ENCODE results near the gene TGM1.

The TGM1 gene

GRCh38 chr14:24296341-24297157 lies 33.6 kb upstream of the TGM1 start (continued):
- TF ChIP-seq ZNF211 (tag by site-specific recombination; IDR thresholded peaks at IDR 0.05; ENCODE audit: low read depth): no peak
- no peak for TF ChIP-seq ZNF561 (tag by site-specific recombination; IDR thresholded peaks at IDR 0.05; ENCODE audit: borderline replicate concordance)
- no peak for TF ChIP-seq YY2 (tag by site-specific recombination; IDR thresholded peaks at IDR 0.05)
- TF ChIP-seq FEZF1 (tag by site-specific recombination; IDR thresholded peaks at IDR 0.05): no peak
- TF ChIP-seq ZNF473 (tag by site-specific recombination; IDR thresholded peaks at IDR 0.05): no peak
- TF ChIP-seq ZBTB20 (tag by site-specific recombination; IDR thresholded peaks at IDR 0.05): peak; percentile 30; the same call in 1 of the 2 replicates
- TF ChIP-seq ZNF155 (tag by site-specific recombination; IDR thresholded peaks at IDR 0.05): no peak
- TF ChIP-seq ZFP41 (tag by site-specific recombination; IDR thresholded peaks at IDR 0.05; ENCODE audit: borderline replicate concordance): no peak
- no peak for TF ChIP-seq HOXA7 (CRISPR knock-in tag; IDR thresholded peaks at IDR 0.05; ENCODE audit: borderline replicate concordance)
- TF ChIP-seq ZNF701 (tag by site-specific recombination; IDR thresholded peaks at IDR 0.05): no peak
- peak; percentile 91 for TF ChIP-seq ZNF629 (tag by site-specific recombination; IDR thresholded peaks at IDR 0.05)
- TF ChIP-seq MEIS1 (CRISPR knock-in tag; IDR thresholded peaks at IDR 0.05; ENCODE audit: borderline replicate concordance): no peak
- no peak; the same call in 1 of the 2 replicates for TF ChIP-seq ZNF449 (tag by site-specific recombination; IDR thresholded peaks at IDR 0.05)
- no peak for TF ChIP-seq ZNF433 (tag by site-specific recombination; IDR thresholded peaks at IDR 0.05; ENCODE audit: low read depth)
- no peak for TF ChIP-seq MYNN (tag by site-specific recombination; IDR thresholded peaks at IDR 0.05; ENCODE audit: borderline replicate concordance)
- peak; percentile 74 for TF ChIP-seq ZNF654 (tag by site-specific recombination; IDR thresholded peaks at IDR 0.05; ENCODE audit: low read depth)
- TF ChIP-seq ZNF423 (tag by site-specific recombination; IDR thresholded peaks at IDR 0.05): no peak
- TF ChIP-seq ZBTB7A (tag by site-specific recombination; IDR thresholded peaks at IDR 0.05; ENCODE audit: low read depth): no peak
- TF ChIP-seq IKZF3 (tag by site-specific recombination; IDR thresholded peaks at IDR 0.05): no peak
- 0 out of 2 replicates have a peak, but pooled peaks have one; percentile 12 for TF ChIP-seq SCRT2 (tag by site-specific recombination; IDR thresholded peaks at IDR 0.05)
- no peak for TF ChIP-seq OVOL3 (tag by site-specific recombination; IDR thresholded peaks at IDR 0.05)
- TF ChIP-seq ZNF555 (tag by site-specific recombination; conservative IDR thresholded peaks at IDR 0.05): no peak
- TF ChIP-seq ZNF138 (tag by site-specific recombination; IDR thresholded peaks at IDR 0.05; ENCODE audit: borderline replicate concordance): no peak
- TF ChIP-seq, protein P1, sequence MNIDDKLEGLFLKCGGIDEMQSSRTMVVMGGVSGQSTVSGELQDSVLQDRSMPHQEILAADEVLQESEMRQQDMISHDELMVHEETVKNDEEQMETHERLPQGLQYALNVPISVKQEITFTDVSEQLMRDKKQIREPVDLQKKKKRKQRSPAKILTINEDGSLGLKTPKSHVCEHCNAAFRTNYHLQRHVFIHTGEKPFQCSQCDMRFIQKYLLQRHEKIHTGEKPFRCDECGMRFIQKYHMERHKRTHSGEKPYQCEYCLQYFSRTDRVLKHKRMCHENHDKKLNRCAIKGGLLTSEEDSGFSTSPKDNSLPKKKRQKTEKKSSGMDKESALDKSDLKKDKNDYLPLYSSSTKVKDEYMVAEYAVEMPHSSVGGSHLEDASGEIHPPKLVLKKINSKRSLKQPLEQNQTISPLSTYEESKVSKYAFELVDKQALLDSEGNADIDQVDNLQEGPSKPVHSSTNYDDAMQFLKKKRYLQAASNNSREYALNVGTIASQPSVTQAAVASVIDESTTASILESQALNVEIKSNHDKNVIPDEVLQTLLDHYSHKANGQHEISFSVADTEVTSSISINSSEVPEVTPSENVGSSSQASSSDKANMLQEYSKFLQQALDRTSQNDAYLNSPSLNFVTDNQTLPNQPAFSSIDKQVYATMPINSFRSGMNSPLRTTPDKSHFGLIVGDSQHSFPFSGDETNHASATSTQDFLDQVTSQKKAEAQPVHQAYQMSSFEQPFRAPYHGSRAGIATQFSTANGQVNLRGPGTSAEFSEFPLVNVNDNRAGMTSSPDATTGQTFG (tag by site-specific recombination; IDR thresholded peaks at IDR 0.05; ENCODE audit: borderline replicate concordance): no peak
- TF ChIP-seq, protein P2, sequence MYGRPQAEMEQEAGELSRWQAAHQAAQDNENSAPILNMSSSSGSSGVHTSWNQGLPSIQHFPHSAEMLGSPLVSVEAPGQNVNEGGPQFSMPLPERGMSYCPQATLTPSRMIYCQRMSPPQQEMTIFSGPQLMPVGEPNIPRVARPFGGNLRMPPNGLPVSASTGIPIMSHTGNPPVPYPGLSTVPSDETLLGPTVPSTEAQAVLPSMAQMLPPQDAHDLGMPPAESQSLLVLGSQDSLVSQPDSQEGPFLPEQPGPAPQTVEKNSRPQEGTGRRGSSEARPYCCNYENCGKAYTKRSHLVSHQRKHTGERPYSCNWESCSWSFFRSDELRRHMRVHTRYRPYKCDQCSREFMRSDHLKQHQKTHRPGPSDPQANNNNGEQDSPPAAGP (tag by site-specific recombination; IDR thresholded peaks at IDR 0.05): peak; percentile 31; the same call in 1 of the 2 replicates
- no peak for TF ChIP-seq ZBTB6 (tag by site-specific recombination; IDR thresholded peaks at IDR 0.05)
- no peak for TF ChIP-seq ZNF747 (tag by site-specific recombination; IDR thresholded peaks at IDR 0.05)
- no peak for TF ChIP-seq ZFP37 (tag by site-specific recombination; IDR thresholded peaks at IDR 0.05)
- TF ChIP-seq ZNF530 (tag by site-specific recombination; IDR thresholded peaks at IDR 0.05; ENCODE audit: low read depth): no peak
- no peak for TF ChIP-seq ZSCAN5A (tag by site-specific recombination; IDR thresholded peaks at IDR 0.05)
- TF ChIP-seq ZNF311 (tag by site-specific recombination; IDR thresholded peaks at IDR 0.05; ENCODE audit: borderline replicate concordance): no peak

All from HEK293 (cell line).